Stimulated activated naive CD4-positive, alpha-beta T cell (primary cell): ENCODE data around the gene SET.
"Not testable (repeated sequence)": the region's sequence is repeated elsewhere in the genome, so short reads cannot be mapped to it uniquely, and the experiment has no call there.

ENCODE experiments used
- DNase-seq, 6 experiments: peaks; one replicate each; lab custom pipeline; 2025; lab: John Stamatoyannopoulos, UW

SET gene, protein sequence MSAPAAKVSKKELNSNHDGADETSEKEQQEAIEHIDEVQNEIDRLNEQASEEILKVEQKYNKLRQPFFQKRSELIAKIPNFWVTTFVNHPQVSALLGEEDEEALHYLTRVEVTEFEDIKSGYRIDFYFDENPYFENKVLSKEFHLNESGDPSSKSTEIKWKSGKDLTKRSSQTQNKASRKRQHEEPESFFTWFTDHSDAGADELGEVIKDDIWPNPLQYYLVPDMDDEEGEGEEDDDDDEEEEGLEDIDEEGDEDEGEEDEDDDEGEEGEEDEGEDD

DNA sequence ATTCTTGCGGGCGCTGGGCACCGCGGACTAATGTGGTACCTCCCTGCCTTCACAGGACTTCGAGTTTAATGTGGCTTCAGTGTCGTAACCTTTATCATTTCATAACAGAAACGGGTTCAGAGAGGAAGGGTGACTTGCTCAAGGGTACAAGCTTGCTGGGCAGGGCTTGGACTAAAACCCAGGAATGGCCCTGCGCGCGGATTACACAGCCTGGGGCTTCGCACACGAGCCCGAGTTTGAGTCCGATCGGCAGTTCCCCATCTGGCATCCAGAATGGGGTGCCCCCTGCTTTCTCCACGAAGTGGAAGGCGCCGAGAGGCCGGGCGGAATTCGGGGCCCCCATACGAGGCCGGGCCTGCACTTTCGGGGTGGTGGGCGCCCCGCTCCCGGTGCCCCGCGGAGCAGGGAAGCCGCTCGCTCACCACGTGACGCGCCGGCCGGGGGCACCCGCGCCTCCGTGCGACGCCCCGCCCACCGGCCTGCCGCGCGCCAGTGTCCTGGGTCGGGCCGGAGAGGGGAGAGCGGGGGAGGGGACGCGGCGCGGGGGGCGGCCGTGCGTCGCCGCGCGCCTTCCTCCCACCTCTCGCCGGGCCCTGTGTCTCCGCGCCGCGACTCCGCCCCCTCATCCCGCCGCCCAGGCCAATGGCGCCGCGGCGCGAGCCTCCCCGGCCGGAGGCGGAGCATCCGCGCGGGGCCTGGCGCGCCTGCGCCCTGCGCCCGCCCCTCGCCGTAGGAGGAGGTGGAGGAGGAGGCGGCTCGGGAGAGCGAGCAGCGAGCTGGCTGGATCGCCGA lies at the start of gene SET:
SET (plus strand) TSS at position 722 of the 792 bp plus-strand sequence. CDS start 361 bp downstream, outside the sequence.
- DNase-seq: peak; percentile 84 to 93 (median 88)

DNA sequence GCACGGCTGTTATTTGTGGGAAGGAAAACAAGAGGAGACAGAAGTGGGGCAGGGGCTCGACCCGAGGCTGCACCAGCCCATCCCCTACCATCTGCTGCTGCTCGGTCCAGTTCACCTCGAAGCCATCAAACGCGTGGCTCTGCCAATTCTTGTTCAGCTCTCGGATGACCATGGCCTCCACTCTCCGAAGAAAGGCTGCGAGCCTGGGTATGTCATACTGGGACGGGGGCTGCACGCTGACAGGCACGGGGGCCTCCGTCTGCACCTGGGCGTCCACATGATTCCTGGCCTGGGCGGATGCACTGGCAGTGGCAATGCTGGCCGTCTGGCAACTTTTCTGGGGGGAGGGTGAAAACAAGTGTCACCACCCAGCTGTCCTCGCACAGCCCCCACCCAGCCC lies 48.4 kb upstream of the SET start:
- no peak for DNase-seq

DNA sequence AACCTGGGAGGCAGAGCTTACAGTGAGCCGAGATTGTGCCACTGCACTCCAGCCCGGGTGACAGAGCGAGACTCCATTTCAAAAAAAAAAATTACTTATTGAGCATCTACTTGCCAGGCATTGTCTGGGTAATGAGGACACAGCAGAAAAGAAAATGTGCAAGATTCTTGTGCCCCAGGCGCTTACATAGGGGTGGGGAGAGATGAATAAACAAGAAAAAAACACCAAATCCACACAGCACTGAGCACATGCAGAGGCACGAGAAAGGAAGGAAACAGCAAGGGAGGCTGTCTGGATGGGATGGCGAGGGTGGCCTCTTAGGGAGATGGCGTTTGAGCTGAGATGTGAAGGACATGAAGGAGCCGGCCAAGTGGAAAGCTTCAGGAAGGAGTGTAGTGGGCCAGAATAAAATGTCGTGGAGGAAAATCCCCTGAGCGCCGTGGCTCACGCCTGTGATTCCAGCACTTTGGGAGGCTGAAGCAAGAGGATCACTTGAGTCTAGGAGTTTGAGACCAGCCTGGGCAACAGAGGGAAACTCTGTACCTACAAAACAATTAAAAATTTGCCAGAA lies 46.3 kb upstream of the SET start:
- no peak for DNase-seq

DNA sequence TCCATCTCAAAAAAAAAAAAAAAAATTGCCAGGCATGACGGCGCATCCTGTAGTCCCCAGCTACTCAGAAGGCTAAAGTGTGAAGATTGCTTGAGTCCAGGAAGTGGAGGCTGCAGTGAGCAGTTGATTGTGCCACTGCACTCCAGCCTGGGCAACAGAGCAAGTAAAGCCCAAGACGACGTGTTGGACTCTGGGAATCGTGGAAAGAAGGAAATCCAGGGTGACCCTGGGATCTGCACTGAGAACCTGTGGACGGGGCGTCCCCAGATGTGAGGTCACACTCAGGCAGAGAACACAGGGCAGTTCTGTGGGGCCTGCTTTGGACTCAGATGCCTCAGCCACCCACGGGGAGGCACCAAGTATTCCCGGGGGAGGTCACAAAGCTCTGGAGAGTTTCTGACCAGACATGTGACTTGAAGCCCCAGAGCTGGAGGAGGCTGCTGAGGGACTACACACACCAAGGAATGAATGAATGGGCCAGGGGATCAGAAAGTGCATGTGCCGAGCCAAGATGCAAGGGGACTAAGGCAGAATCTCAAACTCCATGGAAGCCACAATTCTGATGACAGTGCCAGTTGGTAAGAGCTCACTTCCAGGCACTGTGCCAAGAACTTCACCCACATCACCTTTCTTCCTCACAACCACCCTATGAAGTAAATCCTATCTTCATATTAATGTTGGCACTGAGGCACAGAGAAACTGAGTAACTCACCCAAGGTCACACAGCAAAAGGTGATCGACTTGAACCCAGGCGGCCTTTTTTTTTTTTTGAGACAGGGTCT lies 45.3 kb upstream of the SET start:
- DNase-seq: no peak

DNA sequence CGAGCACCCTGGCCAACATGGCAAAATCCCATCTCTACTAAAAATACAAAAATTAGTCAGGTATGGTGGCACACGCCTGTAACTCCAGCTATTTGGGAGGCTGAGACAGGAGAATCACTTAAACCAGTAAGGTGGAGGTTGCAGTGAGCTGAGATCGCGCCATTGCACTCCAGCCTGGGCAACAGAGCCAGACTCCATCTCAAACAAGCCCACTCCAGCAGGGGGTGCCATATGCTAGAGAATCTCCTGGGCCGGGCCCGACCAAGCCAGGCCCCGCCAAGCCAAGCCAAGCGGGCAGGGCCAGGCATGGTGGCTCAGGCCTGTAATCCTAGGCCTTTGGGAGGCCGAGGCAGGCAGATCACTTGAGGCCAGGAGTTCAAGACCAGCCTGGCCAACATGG lies 40.8 kb upstream of the SET start:
- peak; percentile 49 to 70 (median 61) for DNase-seq

DNA sequence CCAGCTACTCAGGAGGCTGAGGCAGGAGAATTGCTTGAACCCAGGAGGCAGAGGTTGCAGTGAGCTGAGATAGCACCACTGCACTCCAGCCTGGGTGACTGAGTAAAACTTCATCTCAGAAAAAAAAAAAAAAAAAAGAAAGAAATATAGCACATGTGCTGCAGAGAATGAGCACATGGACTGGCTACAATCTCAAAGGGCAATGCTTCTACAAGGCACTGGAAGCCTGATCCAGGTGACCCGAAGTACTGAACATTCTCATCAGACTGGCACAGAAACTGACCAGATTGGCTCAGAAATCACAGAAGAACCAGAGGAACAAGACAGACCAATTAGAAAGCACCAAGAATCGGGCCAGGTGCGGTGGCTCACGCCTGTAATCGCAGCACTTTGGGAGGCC lies 37.2 kb upstream of the SET start:
- no peak for DNase-seq

DNA sequence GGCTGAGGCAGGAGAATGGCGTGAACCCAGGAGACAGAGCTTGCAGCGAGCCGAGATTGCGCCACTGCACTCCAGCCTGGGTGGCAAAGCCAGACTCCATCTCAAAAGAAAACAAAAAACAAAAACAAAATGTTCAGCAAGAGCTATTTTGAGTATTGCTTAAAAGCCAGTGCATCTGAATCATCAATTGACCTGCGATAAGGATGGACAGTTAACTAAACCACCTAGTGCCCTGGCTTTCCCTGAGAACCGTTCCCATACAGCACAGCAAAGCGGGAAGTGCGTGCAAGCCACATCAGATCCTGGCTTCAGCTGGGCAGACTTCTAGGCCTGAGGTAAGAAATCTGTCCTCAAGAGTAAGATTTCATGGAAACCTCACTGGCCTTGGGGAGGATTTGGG lies 35.1 kb upstream of the SET start:
- no peak for DNase-seq

DNA sequence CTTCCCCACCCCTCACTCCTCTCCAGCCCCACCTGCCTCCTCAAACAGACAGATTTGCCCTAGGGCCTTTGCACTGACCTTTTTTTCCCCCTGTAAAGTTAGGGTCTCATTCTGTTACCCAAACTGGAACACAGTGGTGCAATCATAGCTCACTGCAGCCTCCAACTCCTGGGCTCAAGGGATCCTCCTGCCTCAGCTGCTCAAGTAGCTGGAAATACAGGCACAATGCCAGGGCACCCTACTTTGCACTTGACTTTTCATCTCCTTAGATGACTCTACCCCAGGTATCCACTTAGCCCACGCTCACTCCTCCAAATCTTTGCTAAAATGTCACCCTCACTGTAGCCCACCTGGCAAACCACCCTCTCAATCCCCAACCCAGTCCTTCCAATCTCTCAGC lies 34.5 kb upstream of the SET start:
- DNase-seq: no peak

DNA sequence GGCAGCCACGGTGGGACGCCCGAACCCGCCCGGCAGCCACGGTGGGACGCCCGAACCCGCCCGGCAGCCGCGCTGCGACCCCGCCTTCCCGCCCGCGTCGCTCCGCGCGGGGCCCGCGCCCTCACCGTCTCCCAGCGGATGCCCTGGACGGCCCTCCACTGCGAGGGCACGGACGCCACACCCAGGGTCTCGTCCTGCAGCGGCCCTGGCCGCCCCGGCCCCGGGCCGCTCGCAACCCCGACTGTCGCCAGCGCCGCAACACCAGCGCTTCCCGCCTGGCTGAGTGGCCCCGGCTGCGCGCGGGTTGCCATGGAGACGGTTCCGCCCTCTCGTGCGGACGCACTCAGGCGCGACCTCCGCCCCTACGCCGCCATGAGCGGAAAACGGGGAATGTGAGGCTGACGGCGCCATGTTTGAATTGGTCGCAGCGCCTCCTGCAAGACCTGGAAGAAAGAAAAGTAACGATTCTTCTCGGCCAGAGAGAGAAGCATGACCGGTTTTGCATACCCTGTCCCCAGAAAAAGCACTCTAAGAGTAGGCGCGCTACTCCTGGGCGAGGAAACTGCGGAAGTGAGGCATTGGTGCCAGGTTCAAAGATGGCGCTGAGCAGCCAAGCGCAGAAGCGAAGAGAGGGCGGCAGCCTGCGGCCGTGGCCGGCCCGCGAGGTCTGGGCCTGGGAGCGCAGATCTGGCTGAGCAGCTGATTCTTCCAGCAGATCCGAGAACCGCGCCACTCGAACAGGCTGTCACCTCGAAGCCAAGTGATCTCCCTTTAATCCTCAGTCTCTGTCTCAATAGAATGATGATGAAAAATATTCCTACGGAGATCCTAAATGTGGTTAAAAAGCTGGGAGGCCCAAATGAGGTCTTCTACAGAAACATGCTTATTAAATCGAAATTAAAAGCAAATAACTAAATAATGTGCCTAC lies 32.3 kb upstream of the SET start, which contains the start of gene DYNC2I2:
DYNC2I2 (minus strand) TSS at position 432 of the 928 bp plus-strand sequence; CDS start at position 311, 121 bp downstream.
- peak; percentile 90 to 96 (median 94) for DNase-seq

DNA sequence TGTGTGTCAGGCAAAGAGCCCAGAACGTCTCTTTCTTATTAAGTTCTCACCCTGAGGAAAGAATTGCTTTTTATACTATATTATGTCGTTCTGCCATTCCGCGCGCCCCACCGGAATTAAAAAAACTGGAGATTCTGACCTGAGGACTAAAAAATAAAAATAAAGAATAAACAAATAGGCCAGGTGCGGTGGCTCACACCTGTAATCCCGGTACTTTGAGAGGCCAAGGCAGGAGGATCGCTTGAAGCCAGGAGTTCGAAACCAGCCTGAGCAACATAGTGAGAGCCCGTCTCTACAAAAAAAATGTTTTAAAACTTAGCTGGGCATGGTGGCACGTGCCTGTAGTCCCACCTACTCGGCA lies 31.7 kb upstream of the SET start:
- DNase-seq: no peak

DNA sequence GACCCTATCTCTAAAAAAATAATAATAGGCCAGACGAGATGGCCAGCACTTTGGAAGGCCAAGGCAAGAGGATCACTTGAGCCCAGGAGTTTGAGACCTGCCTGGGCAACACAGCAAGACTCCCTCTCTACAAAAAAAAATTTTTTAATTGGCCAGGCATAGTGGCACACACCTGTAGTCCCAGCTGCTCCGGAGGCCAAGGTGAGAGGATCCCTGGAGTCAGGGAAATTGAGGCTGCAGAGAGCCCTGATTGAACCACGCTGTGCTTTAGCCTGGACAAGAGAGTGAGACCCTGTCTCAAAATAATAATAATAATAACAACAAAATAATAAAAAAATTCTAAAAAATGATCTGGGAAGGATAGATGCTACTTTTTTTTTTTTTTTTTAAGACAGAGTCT lies 31.2 kb upstream of the SET start:
- no peak for DNase-seq

DNA sequence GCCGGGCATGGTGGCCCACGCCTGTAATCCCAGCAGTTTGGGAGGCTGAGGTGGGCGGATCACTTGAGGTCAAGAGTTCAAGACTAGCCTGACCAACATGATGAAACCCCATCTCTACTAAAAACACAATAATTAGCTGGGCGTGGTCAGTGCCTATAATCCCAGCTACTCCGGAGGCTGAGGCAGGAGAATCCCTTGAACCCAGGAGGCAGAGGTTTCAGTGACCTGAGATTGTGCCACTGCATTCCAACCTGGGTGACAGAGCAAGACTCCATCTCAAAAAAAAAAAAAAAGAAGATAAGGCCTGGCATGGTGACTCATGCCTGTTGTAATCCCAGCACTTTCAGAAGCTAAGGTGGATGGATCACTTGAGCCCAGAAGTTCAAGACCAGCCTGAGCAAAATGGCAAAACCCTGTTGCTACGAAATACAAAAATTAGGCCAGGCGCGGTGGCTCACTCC lies 22.5 kb upstream of the SET start:
- not testable (repeated sequence) for DNase-seq

DNA sequence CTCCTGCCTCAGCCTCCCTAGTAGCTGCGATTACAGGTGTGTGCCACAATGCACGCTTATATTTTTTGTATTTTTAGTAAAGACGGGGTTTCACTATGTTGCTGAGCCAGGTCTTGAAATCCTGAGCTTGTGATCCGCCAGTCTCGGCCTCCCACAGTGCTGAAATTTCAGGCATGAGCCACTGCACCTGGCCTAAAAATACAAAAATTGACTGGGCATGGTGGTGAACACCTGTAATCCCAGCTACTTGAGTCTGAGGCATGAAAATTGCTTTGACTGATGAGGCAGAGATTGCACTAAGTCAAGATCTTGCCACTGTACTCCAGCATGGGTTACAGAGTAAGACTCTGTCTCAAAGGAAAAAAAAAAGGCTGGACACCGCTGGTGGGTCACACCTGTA lies 19.2 kb upstream of the SET start:
- DNase-seq: no peak

DNA sequence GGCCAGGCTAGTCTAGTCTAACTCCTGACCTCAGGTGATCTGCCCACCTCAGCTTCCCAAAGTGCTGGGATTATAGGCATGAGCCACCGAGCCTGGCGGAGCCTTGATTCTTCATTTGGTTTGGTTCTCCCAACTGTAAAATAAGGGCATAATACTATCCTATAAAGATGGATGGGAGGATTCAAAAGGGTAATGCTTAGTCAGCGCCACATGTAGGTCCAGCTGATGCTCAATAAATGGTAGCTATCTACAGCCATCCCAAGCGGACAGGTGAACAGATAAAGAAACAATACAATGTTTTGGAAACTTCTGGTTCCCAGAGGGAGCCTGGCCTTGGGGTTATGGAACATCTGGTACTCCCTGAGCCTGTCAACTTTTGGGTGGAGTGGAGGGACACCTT lies 13.6 kb upstream of the SET start:
- no peak for DNase-seq

DNA sequence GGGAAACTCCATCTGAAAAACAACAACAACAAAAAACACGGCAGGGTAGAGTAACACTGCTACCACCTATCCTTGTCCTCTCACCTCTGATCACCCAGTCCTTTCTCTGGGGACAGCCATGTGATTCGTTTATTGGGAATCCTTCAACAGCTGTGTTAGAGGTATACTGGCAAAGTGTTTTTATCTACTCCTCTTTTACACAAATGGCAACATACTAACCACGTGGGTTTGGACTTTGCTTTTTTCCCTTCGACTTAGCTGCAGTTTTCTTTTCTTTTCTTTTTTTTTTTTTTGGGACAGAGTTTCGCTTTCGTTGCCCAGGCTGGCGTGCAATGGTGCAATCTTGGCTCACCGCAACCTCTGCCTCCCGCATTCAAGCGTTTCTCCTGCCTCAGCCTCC lies 11.2 kb upstream of the SET start:
- no peak for DNase-seq

DNA sequence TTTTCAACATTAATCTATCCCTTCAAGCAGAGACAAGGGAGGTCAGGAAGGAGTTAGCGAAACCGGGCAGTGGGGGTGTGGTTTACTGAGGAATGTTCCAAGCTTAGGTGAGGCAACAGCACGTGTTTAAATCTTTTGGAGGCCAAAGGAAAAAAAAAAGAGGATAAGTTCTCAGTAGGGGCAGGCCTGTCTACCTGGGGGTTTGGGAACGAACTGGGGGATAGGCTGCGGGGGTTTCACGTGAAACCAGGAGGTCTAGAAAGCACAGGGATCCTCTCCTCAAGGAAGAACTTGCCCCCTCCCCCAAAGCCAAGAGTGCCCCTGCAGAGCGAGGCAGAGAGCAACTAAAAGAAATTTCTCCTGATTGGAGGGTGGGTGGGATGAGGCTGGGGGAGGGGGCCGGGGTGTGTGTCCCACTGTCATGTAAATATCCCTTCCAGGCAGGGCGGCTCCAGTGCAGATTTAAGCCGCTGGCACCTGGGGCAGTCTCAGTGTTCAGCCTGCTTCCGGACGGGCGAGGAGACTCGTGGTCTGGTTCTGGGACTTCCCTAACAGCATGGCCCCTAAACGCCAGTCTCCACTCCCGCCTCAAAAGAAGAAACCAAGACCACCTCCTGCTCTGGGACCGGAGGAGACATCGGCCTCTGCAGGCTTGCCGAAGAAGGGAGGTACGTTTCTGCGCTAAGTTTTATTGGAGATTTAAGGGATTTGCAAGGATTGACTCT lies 5.5 kb upstream of the SET start:
- peak in 2 of 6 experiments; percentile 24 to 37 for DNase-seq

DNA sequence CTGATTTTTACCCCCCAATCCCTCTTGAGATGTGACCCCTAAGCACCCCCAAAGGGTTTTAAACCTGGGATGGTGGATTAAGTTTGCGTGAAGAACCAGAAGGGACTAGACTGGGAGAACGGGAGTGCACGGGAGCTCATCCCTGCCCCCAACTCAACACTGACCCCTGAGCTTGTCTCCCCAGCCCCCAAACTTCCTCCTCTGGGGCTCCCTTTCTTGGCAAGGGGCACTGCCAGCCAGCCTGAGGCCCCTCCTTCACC lies 5.0 kb upstream of the SET start:
- peak in 1 of 6 experiments; percentile 38 for DNase-seq

DNA sequence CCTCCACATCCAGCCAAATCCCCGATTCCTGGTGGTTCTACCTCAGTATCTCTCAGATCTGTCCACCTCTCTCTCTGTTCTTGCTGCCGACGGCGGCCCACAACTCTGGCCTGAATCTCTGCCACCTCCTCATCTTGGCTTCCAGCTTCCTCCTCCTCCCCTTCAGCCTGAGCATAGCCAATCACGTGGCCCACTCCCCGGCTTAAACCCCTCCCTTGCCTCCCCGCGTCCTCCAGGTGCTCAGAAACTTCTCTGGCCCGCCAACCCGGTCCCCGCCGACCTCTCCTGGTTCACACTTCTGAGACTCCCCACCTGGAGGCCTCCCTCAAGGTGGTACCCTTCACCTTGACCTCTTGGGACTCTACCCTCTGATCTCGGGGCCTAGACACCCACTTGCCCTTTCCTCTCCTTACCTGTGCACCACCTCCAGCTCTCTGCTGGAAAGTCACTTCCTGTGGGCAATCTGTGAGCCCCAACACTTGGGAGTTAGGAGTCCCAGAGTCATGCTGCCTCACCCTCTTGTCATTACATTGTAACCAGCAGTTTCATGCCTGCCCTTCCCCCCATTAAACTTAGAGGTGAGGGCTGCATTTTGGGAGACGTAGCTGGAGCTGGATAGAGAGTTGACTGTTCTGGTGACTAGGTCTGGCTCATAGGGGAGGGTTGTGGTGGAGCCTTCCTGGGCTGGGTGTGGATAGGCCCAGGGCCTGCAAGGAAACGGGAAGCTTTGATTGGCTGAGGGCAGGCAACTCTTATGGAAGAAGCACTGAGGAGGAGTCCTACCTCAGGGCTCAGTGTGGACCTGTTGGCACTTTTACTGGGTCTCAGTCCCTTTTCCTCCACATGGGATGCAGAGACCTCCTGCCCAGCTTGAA lies 4.5 kb upstream of the SET start:
- peak; percentile 57 to 76 (median 66) for DNase-seq

DNA sequence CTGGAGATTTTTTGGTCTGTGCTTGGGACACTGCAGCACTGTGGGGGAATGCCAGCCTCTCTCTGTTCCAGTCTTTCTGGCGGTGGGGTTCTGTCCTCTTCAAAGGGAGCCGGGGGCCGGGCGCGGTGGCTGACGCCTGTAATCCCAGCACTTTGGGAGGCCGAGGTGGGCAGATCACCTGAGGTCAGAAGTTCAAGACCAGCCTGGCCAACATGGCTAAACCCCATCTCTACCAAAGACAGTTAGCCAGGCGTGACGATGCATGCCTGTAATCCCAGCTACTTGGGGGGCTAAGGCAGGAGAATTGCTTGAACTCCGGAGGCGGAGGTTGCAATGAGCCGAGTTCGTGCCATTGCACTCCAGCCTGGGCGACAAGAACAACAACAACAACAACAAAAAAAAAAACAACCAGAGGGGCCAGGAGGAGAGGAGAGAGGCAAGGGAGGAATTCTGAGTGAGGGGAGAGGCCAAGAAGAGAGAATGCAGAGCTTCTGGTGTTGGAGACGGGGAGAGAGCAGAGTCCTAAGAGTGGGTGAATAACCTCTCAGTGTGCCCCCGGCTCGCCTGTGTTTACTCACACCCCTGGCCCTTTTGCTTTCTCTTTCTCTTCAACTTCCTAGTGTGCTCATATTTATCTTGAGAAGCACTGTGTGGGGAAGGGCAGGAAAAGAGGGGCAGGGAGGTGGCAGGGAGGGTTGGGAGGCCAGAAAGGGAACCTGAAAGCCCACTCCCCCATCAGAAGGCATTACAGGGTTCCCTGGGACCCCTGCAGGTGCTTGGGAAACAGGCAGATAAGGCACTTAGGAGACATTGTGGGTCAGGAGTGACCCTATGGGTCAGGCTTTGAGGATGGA lies 3.2 kb upstream of the SET start:
- peak in 4 of 6 experiments; percentile 9 to 30 (median 22) for DNase-seq
